DND-41 (cell line): Measurements from ENCODE around the gene UBE2A.

Experiments
- CTCF ChIP-seq: IDR thresholded peaks from 2 replicates; pipeline ENCODE4 v1.5.1; 2012; ENCODE audit warnings: borderline replicate concordance, low read length, moderate library complexity, mild to moderate bottlenecking; ENCODE audit not compliant: poor library complexity, severe bottlenecking; ENCODE audit errors: extremely low read depth
- EZH2 ChIP-seq: IDR thresholded peaks from 3 replicates; pipeline ENCODE4 v1.6.1; 2012; ENCODE audit warnings: borderline replicate concordance, low read depth, mild to moderate bottlenecking, moderate library complexity, low read length, inconsistent platforms; ENCODE audit not compliant: severe bottlenecking

GRCh38 chrX:119574394-119575266, at the start of gene UBE2A:
- peak; percentile 22 for TF ChIP-seq CTCF
- no peak for TF ChIP-seq EZH2
